GM12872 (cell line): ENCODE results near the gene MCAM.

Experiments used
- TF ChIP-seq, protein P1 (sequence below): IDR thresholded peaks from 3 replicates; pipeline ENCODE4 v1.5.1; 2011; ENCODE audit warnings: low read depth, mild to moderate bottlenecking, low read length, moderate library complexity; ENCODE audit not compliant: insufficient read depth

The MCAM gene, protein sequence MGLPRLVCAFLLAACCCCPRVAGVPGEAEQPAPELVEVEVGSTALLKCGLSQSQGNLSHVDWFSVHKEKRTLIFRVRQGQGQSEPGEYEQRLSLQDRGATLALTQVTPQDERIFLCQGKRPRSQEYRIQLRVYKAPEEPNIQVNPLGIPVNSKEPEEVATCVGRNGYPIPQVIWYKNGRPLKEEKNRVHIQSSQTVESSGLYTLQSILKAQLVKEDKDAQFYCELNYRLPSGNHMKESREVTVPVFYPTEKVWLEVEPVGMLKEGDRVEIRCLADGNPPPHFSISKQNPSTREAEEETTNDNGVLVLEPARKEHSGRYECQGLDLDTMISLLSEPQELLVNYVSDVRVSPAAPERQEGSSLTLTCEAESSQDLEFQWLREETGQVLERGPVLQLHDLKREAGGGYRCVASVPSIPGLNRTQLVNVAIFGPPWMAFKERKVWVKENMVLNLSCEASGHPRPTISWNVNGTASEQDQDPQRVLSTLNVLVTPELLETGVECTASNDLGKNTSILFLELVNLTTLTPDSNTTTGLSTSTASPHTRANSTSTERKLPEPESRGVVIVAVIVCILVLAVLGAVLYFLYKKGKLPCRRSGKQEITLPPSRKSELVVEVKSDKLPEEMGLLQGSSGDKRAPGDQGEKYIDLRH

DNA sequence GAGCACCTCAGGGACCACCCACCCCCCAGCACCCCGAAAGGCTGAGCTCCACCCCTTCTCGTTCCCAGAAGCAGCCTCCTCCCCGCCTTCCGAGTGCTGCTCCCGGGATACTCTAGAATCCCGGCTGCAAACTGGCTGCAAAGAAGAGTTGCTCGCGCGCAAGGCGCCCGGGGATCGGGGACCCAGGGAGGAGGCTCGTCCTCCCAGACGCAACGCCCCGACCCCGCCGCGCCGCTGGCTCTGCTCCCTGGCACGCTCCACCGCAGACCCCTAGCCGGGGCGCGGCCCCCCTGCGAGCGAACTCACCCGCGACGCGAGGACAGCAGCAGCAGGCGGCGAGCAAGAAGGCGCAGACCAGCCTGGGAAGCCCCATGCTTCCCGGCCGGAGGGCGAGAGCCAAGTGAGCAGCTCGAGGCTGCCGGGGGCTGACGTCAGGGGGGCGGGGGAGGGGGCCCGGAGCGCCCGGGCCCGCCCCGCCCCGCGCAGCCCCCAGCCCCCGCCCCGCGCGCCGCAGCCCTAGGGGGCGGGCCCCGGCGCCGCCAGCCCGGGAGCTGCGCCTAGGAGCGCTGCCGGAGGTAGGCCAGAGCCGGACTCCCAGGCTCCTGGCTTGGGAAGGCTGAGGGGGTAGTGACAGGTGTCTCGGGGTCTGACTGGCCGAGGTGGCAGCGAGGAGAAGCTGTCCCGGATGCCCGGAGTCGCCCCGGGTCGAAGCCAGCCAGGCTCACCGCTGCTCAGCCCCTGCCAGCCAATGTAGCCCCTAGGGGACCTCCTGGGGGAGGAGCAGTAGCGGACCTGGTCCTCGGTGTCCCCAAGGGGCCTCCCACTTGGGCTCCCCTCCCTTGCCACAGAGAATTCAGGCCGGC is at the start of gene MCAM:
Gene MCAM (minus strand): TSS at position 402 of the 863 bp plus-strand sequence. CDS start 29 bp downstream, at position 373.
- TF ChIP-seq, protein P1, sequence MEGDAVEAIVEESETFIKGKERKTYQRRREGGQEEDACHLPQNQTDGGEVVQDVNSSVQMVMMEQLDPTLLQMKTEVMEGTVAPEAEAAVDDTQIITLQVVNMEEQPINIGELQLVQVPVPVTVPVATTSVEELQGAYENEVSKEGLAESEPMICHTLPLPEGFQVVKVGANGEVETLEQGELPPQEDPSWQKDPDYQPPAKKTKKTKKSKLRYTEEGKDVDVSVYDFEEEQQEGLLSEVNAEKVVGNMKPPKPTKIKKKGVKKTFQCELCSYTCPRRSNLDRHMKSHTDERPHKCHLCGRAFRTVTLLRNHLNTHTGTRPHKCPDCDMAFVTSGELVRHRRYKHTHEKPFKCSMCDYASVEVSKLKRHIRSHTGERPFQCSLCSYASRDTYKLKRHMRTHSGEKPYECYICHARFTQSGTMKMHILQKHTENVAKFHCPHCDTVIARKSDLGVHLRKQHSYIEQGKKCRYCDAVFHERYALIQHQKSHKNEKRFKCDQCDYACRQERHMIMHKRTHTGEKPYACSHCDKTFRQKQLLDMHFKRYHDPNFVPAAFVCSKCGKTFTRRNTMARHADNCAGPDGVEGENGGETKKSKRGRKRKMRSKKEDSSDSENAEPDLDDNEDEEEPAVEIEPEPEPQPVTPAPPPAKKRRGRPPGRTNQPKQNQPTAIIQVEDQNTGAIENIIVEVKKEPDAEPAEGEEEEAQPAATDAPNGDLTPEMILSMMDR: no peak

DNA sequence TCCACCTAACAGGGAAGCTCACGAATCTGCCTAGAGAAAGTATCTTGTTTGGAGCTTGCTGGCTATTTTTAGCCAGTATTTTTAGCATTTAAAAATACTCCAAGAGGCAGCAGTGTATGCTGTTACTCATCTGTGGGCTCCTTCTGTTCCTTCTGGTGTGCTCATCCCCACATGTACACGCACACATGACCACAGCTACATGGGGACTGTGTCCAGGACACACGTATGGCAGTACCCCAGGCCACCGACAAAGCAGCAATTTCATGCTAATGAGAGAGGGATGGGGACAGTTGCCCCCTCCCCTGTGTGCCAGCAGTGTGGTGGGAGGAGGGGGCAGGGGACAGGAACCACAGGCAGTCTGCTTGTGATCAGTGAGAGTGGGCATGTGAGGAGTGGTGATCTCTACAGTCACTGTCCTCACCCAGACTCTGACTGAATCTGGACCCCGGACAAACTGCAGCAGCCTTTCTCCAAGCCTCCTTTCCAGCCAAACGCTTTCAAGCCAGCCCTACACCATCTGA is 48.2 kb upstream of the MCAM start:
- TF ChIP-seq, protein P1: no peak

DNA sequence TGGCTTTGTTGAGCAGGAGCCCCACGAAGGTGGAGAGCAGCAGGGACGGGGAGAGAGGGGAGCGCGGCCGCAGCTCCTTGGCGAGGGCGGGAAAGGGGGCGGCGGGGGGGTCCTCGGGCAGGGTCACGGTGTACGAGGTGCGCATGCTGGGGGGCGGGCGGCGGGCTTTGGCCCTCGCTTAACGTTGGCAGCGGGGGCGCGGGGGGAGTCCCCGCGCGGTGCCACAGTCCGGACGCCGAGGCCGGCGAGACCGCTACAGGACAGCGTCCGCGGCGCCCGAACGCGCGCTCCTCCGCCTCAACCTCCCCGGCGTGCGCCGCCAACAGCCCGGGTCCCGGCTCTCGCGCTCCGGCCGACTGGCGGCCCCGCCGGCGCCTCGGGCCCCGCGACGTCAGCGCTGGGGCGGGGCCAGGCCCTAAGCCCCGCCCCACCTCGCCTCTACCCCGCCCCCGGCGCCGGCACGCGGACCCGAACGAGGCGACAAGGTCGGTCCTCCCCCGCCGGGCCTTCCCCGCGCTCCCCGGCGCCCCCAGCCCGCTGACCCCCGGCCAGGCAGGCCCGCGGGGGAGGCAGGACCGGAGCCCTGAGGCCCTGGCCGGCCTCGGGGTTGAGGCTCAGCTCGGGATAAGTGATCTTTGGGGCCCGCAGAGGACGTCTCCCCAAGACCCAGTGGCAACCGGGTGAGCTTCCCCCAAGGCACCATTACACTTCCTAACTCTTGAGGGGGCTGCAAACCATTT is 47.1 kb upstream of the MCAM start:
- TF ChIP-seq, protein P1: no peak

DNA sequence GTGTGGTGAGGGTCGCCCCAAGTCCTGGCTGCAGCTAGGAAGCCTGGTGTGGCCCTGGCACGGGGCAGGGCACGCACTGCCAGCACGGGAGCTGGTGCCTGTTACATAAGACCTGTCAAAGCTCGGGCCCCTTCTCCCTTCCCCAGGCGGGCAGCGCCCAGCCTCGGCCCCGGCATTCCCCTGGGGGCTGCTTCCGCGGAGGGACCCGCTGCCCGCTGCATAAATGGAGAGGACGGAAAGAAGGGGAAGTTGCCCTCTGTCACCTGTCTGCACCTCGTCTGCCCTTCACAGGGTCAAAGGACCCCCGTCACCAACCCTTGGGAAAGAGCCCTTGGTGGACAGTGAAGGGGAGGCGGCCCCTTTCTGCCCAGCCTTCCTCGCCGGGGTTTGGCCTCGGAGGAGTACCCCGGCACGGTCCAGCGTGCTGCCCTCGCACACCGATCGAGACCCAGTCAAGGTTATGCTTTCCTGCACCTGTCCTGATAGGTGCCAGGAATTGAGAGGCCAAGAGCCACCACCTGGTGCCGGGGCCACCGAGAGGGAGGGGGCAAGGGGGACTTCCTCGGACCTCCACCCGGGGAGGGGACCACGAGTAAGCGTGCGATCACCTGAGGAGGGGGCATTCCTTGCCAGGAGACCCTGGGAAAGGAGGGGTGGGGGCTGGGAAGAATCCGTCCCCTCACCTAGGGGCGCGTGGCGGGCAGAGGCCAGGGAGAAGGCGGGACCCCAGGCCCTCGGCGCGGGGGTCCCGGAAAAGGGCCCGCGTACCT is 46.3 kb upstream of the MCAM start:
- TF ChIP-seq, protein P1: no peak

DNA sequence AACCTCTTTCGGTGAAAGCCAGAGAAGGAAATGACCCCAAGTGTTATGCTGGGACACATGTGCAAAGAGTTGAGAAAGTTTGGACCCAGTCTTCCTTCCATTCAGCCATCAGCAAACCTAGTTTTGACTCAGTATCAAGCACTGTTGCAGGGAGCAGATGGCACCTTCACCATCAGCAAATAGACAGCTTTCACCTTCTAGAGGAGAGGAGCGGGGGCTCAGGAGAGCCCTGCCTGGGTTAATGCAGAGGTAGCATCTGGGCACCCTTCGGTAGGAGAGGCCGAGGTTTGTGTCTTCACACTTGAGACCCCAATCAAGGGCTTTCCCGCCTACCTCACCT is 45.8 kb upstream of the MCAM start:
- TF ChIP-seq, protein P1: no peak

DNA sequence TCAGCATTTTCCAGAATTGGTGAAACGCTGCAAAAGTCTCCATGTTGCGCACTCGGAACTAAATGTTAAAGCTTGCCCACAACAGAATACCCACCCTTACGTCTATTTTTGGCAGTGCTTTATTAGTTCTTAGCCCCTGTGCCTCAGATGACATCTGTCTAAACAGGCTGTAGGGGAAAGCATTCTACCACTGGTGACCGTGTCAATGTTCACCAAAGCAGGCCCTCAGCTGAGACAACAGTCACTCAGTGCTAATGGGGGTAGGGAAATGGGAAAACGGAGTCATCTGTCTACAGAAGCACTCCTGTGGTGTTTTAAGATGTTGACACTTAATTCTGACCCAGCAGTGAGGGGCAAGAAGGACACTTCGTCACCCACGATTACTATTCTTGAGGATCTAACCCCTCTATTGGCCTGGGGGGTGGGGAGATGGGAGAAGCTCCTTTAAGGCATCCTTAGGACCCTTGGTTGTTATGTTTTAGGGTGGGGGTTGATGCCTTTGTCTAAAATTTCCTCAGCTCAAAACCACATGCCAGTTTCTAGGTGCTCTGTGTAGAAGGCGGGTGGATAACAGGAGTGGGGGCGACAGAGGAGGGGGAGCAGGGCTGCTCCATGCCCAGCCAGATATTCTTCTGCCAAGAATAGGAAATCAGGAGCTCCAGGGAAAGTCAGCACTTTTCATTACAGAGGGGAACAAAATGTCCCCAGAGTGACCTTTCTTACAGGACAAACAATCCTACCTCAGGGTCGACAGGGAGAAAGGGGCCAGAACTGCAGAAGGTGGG is 45.2 kb upstream of the MCAM start:
- TF ChIP-seq, protein P1: no peak
